A549 (cell line): ENCODE measurements around the gene TTC33. TPM values are rescaled to one million over a fixed set of nuclear protein-coding genes. Genes with fewer than 3 reads are reported as not detected.

Source experiments
- ATAC-seq, 2 experiments: fragments of 200-7000 bp in 1 of 2; fragments of >200 bp in 1 of 2; cut with Nextera tagmentation in 1 of 2; cut with Tn5 transposase in 1 of 2; 3 replicates each; pipeline versions ENCODE4 v1.8.0 to v1.9.1; 2018 to 2020; ENCODE audit warnings: mild to moderate bottlenecking in 1 of 2, moderate library complexity in 1 of 2
- CTCF ChIA-PET: fragments of 300-600 bp; sonication (Branson Sonifier 250); formaldehyde crosslinking; extraction: SDS; loops from one replicate; lab custom pipeline; 2021; ENCODE audit warnings: antibody characterized with exemption, inconsistent platforms; lab: Yijun Ruan, JAX
- POLR2A ChIA-PET: fragments of 350-600 bp; formaldehyde crosslinking; extraction: SDS; loops from one replicate; lab custom pipeline; 2021; ENCODE audit warnings: antibody characterized with exemption, inconsistent platforms; lab: Yijun Ruan, JAX
- DNase-seq, 2 experiments: peaks; one replicate each; pipeline versions ENCODE4 v3.0.0 to v3.0.0-alpha.2; 2011 to 2016; ENCODE audit warnings: low read depth in 1 of 2, low spot score in 1 of 2
- FAIRE-seq: peaks from 2 replicates; lab custom pipeline; 2011; peaks lifted over from hg19 to GRCh38; lab: Jason Lieb, UNC
- H3K27ac ChIP-seq, 2 experiments: fragments of >200 bp; sonication (Bioruptor Twin); formaldehyde crosslinking; 3 replicates each; pipeline ENCODE4 v1.5.1; 2016 to 2017
- H3K4me1 ChIP-seq: fragments of >200 bp; sonication (Bioruptor Twin); formaldehyde crosslinking; 3 replicates; pipeline ENCODE4 v1.6.1; 2016
- H3K4me2 ChIP-seq: fragments of >200 bp; sonication (Bioruptor Twin); formaldehyde crosslinking; 3 replicates; pipeline ENCODE4 v1.6.1; 2016
- H3K4me3 ChIP-seq: fragments of >200 bp; sonication (Bioruptor Twin); formaldehyde crosslinking; 3 replicates; pipeline ENCODE4 v1.5.1; 2016
- H3K9me3 ChIP-seq: fragments of >200 bp; sonication (Bioruptor Twin); formaldehyde crosslinking; 3 replicates; pipeline ENCODE4 v1.6.1; 2016
- BHLHE40 ChIP-seq: IDR thresholded peaks from 2 replicates; pipeline ENCODE4 v1.6.1; 2012; ENCODE audit warnings: low read depth, low read length, inconsistent platforms
- CEBPB ChIP-seq, 2 experiments: fragments of >200 bp in 1 of 2; sonication (Bioruptor Twin) in 1 of 2; formaldehyde crosslinking in 1 of 2; IDR thresholded peaks; 2 replicates each; pipeline ENCODE4 v1.6.1; 2012 to 2016
- CTCF ChIP-seq: fragments of >200 bp; sonication (Bioruptor Twin); formaldehyde crosslinking; IDR thresholded peaks from 3 replicates; pipeline ENCODE4 v1.5.1; 2016
- EHMT2 ChIP-seq: fragments of 200-600 bp; sonication (generic); IDR thresholded peaks from 2 replicates; pipeline ENCODE4 v1.6.1; 2016; ENCODE audit warnings: antibody characterized with exemption, low read depth, mild to moderate bottlenecking, moderate library complexity
- ESRRA ChIP-seq: fragments of 150-350 bp; IDR thresholded peaks from 2 replicates; pipeline ENCODE4 v1.6.1; 2014; ENCODE audit warnings: mild to moderate bottlenecking, low read length, borderline replicate concordance
- HOXB13 ChIP-seq: fragments of 250-450 bp; sonication (Bioruptor Pico); IDR thresholded peaks from 2 replicates; pipeline ENCODE4 v1.5.0; 2020; ENCODE audit warnings: low read depth, mild to moderate bottlenecking, moderate library complexity
- JUN ChIP-seq, 2 experiments: fragments of >200 bp; sonication (Bioruptor Twin); formaldehyde crosslinking; IDR thresholded peaks; 2 replicates in 1 of 2; 3 replicates in 1 of 2; pipeline ENCODE4 v1.6.1; 2016 to 2017
- MAFK ChIP-seq: fragments of 450-650 bp; IDR thresholded peaks from 2 replicates; pipeline ENCODE4 v1.6.1; 2014; ENCODE audit not compliant: partially characterized antibody
- MAZ ChIP-seq: fragments of 150-350 bp; IDR thresholded peaks from 2 replicates; pipeline ENCODE4 v1.6.1; 2014; ENCODE audit warnings: antibody characterized with exemption, low read depth, low read length, borderline replicate concordance
- MYC ChIP-seq: IDR thresholded peaks from 2 replicates; pipeline ENCODE4 v1.6.1; 2012; ENCODE audit warnings: mild to moderate bottlenecking, inconsistent platforms, low read length, improper control_type of control experiment, borderline replicate concordance
- NR3C1 ChIP-seq: fragments of >200 bp; sonication (Bioruptor Twin); formaldehyde crosslinking; IDR thresholded peaks from 3 replicates; pipeline ENCODE4 v1.6.1; 2017
- PHF8 ChIP-seq: fragments of 200-600 bp; sonication (generic); IDR thresholded peaks from 2 replicates; pipeline ENCODE4 v1.6.1; 2016; ENCODE audit warnings: low read depth, mild to moderate bottlenecking, antibody characterized with exemption, moderate library complexity, borderline replicate concordance
- POLR2A ChIP-seq: IDR thresholded peaks from 2 replicates; pipeline ENCODE4 v1.6.1; 2012; ENCODE audit warnings: mild to moderate bottlenecking, low read length
- POLR2AphosphoS2 ChIP-seq: conservative IDR thresholded peaks from 2 replicates; pipeline ENCODE4 v1.6.1; 2012; ENCODE audit warnings: low read length, improper control_type of control experiment, inconsistent platforms
- RARB ChIP-seq: fragments of 250-450 bp; sonication (Bioruptor Pico); IDR thresholded peaks from 2 replicates; pipeline ENCODE4 v1.8.0; 2021; ENCODE audit warnings: mild to moderate bottlenecking, moderate library complexity
- ZFP36 ChIP-seq: fragments of 450-650 bp; IDR thresholded peaks from 2 replicates; pipeline ENCODE4 v1.6.1; 2014; ENCODE audit warnings: borderline replicate concordance; ENCODE audit not compliant: partially characterized antibody
- ZNF302 ChIP-seq: fragments of 250-450 bp; sonication (Bioruptor Pico); IDR thresholded peaks from 2 replicates; pipeline ENCODE4 v1.9.0; 2021; ENCODE audit warnings: inconsistent platforms, mild to moderate bottlenecking, moderate library complexity
- ZSCAN20 ChIP-seq: fragments of 250-450 bp; sonication (Bioruptor Pico); IDR thresholded peaks from 2 replicates; pipeline ENCODE4 v1.8.0; 2022; ENCODE audit warnings: mild to moderate bottlenecking, moderate library complexity
- WGBS: methylation state at CpG from one replicate; pipeline ENCODE4 v1.1.6; 2017; ENCODE audit errors: missing lambda C conversion rate; 5-methylcytosine and 5-hydroxymethylcytosine counted together
- polyA plus RNA-seq, 4 experiments: library from polyadenylated mRNA; depleted of rRNA in 3 of 4; stranded (reverse); fragments of >200 nt; fragmentation: RNase III in 1 of 4; extraction: RNeasy Plus Mini Kit Qiagen cat#74134 plus additional on column Dnase treatment in 1 of 4; gene quantifications; 2 replicates in 3 of 4; 3 replicates in 1 of 4; pipeline ENCODE4 v1.2.3, GENCODE V29; 2011 to 2017
- TF ChIP-seq, protein P1 (sequence below): fragments of >200 bp; sonication (Bioruptor Twin); formaldehyde crosslinking; IDR thresholded peaks from 2 replicates; pipeline ENCODE4 v1.6.1; 2016
- TF ChIP-seq, protein P2 (sequence below): fragments of 250-450 bp; sonication (Bioruptor Pico); IDR thresholded peaks from 2 replicates; pipeline ENCODE4 v1.5.0; 2021; ENCODE audit warnings: mild to moderate bottlenecking, moderate library complexity, borderline replicate concordance
- TF ChIP-seq, protein P3 (sequence below): fragments of 450-650 bp; IDR thresholded peaks from 2 replicates; pipeline ENCODE4 v1.6.1; 2014; ENCODE audit warnings: antibody characterized with exemption

The TTC33 gene
- polyA plus RNA-seq, 2 of the 4 experiments (the other 2 are of a cell fraction): 17.1 to 19.8 TPM

GRCh38 chr5:40524677-40525076, 231.1 kb downstream of the TTC33 start:
- Histone ChIP-seq H3K4me3 (no peak overlapping the region), H3K4me2 (no peak overlapping the region), H3K9me3 (no peaks in the 10 kb centered on the region; the same call in 2 of the 3 replicates), H3K27ac (no peak overlapping the region), H3K4me1 (no peaks in the 10 kb centered on the region)
- DNase-seq (no peak), FAIRE-seq (no peak), ATAC-seq (no peak)
- CTCF ChIA-PET: no interaction called here
- POLR2A ChIA-PET: no interaction called here
- TF ChIP-seq, protein P1, sequence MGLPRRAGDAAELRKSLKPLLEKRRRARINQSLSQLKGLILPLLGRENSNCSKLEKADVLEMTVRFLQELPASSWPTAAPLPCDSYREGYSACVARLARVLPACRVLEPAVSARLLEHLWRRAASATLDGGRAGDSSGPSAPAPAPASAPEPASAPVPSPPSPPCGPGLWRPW: no peak
- TF ChIP-seq ZFP36: no peak
- TF ChIP-seq ZNF302 (CRISPR knock-in tag): no peak
- TF ChIP-seq, protein P2, sequence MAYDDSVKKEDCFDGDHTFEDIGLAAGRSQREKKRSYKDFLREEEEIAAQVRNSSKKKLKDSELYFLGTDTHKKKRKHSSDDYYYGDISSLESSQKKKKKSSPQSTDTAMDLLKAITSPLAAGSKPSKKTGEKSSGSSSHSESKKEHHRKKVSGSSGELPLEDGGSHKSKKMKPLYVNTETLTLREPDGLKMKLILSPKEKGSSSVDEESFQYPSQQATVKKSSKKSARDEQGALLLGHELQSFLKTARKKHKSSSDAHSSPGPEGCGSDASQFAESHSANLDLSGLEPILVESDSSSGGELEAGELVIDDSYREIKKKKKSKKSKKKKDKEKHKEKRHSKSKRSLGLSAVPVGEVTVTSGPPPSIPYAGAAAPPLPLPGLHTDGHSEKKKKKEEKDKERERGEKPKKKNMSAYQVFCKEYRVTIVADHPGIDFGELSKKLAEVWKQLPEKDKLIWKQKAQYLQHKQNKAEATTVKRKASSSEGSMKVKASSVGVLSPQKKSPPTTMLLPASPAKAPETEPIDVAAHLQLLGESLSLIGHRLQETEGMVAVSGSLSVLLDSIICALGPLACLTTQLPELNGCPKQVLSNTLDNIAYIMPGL (CRISPR knock-in tag): no peak
- 53% methylated on average over 1 of the region's 1 CpG for WGBS

DNA sequence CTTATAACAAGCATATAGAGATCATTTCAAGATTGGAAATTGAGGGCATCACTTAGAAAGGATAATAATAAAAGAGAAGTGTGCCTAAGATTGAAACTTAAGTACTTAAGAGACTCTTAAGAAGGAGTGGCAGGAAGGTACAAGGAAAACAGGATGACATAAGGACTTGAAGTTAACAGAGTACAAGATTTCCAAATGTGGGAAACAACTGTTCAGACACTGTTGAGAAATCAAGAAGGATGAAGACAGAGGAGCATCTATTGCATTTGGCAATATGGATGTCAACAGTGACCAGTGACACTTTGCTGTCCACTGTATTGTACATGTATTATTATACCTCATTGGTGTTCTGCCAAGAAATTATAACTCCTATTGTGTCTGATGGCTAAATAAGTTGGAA, 233.8 kb downstream of the TTC33 start:
- CTCF ChIA-PET: no interaction called here
- TF ChIP-seq ZSCAN20 (CRISPR knock-in tag): no peak
- no peak for TF ChIP-seq MAFK
- no peak for TF ChIP-seq MAZ
- no peak for TF ChIP-seq PHF8
- TF ChIP-seq, protein P1: no peak
- TF ChIP-seq, protein P3, sequence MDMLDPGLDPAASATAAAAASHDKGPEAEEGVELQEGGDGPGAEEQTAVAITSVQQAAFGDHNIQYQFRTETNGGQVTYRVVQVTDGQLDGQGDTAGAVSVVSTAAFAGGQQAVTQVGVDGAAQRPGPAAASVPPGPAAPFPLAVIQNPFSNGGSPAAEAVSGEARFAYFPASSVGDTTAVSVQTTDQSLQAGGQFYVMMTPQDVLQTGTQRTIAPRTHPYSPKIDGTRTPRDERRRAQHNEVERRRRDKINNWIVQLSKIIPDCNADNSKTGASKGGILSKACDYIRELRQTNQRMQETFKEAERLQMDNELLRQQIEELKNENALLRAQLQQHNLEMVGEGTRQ: no peak
- no peak for TF ChIP-seq MYC
- TF ChIP-seq POLR2AphosphoS2: no peak
- no peak for TF ChIP-seq HOXB13 (CRISPR knock-in tag)
- TF ChIP-seq ESRRA: no peak
- no peak for DNase-seq
- no peaks in the 10 kb centered on the region; the same call in 2 of the 3 replicates for H3K9me3 ChIP-seq
- H3K4me3 ChIP-seq: no peak overlapping the region
- H3K4me1 ChIP-seq: peaks cover 10% of the 10 kb centered on the region; the same call in 2 of the 3 replicates
- H3K27ac ChIP-seq: no peak overlapping the region
- no peak for ATAC-seq
- no peak for FAIRE-seq
- POLR2A ChIA-PET: no interaction called here
- H3K4me2 ChIP-seq: no peak overlapping the region

DNA sequence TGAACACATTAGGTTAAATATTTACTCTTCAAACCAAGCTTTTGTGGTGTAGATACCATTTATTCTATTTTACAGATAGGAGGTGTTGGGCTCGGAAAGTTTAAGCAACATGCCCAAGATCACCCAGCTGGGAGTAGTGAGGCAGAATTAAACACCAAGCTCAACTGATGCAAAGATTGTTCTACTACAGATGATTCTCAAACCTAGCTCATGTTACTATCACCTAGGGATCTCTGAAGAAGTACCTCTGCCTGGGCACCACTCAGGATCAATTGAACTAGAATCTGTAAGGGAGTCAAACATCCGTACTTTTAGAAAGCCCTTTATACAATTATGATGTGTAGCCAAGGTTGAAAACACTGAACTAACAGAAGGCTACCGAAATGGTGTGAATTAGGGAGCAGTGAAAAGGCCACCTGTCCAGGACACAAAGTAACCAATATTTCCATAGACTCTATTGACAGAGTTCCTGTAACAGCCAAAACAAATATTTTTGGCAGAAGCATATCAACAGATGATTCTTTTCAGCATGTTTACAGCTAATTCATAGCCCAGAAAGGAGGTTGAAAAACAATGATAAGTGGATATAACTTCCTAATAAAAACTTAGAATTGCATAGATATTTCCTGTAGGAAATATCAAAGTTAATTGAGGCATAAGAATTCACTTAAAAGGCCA, 234.5 kb downstream of the TTC33 start:
- ChIA-PET POLR2A (no interaction called here), CTCF (no interaction called here)
- Histone ChIP-seq H3K4me3 (no peak overlapping the region), H3K27ac (no peak overlapping the region; a peak in 1 of 6 replicates), H3K4me2 (no peak overlapping the region), H3K4me1 (peaks cover 10% of the 10 kb centered on the region; the same call in 2 of the 3 replicates), H3K9me3 (no peaks in the 10 kb centered on the region; the same call in 2 of the 3 replicates)
- no peak for ATAC-seq
- no peak for FAIRE-seq
- no peak for DNase-seq
- TF ChIP-seq NR3C1 (no peak), CEBPB (IDR thresholded peaks at IDR 0.05) (no peak), BHLHE40 (no peak), CTCF (no peak), POLR2A (no peak), ESRRA (no peak), PHF8 (no peak), RARB (CRISPR knock-in tag) (no peak), JUN (IDR thresholded peaks at IDR 0.05) (no peak), EHMT2 (no peak)
- TF ChIP-seq, protein P2 (CRISPR knock-in tag): no peak
- TF ChIP-seq, protein P1: no peak
- WGBS: 79% methylated on average over 3 of the region's 3 CpGs
